IMR-90 (cell line): ENCODE data around the gene HS6ST3. TPM values are rescaled to one million over a fixed set of nuclear protein-coding genes. Genes with fewer than 3 reads are reported as not detected.

Experiments
- ATAC-seq: fragments of 200-7000 bp; cut with Tn5 transposase; 2 replicates; pipeline ENCODE4 v1.9.1; 2020; ENCODE audit warnings: low read depth, mild to moderate bottlenecking, moderate library complexity
- BruUV-seq: library from RNA; stranded (reverse); fragments of 400-500 nt; replicated peaks from 2 replicates; lab custom pipeline; 2021; lab: Mats Ljungman, UMichigan
- CTCF ChIA-PET: fragments of 300-600 bp; formaldehyde crosslinking; extraction: SDS; loops from one replicate; lab custom pipeline; 2021; ENCODE audit warnings: antibody characterized with exemption; lab: Yijun Ruan, JAX
- POLR2A ChIA-PET: fragments of 300-600 bp; sonication (Branson Sonifier 250); formaldehyde crosslinking; loops from one replicate; lab custom pipeline; 2022; ENCODE audit warnings: antibody characterized with exemption; ENCODE audit not compliant: unreplicated experiment; lab: Charles Lee
- DNase-seq: peaks from one replicate; pipeline ENCODE4 v3.0.0; 2013
- H2AFZ ChIP-seq: replicated peaks from 2 replicates; pipeline ENCODE3; 2013; ENCODE audit warnings: low read length, mild to moderate bottlenecking; ENCODE audit not compliant: poor library complexity
- H2AK5ac ChIP-seq: 2 replicates; pipeline ENCODE4 v1.6.1; 2013; ENCODE audit warnings: low read depth, low read length, inconsistent platforms
- H2AK9ac ChIP-seq: replicated peaks from 2 replicates; pipeline ENCODE3; 2013; ENCODE audit warnings: mild to moderate bottlenecking, low read depth, low read length, moderate library complexity; ENCODE audit not compliant: poor library complexity
- H2BK120ac ChIP-seq: 2 replicates; pipeline ENCODE4 v1.6.1; 2013; ENCODE audit warnings: low read depth, low read length, inconsistent platforms
- H2BK15ac ChIP-seq: 3 replicates; pipeline ENCODE4 v1.6.1; 2013; ENCODE audit warnings: low read depth, low read length, inconsistent platforms
- H2BK20ac ChIP-seq: 2 replicates; pipeline ENCODE4 v1.6.1; 2013; ENCODE audit warnings: low read depth, mild to moderate bottlenecking, inconsistent platforms, low read length, moderate library complexity
- H2BK5ac ChIP-seq: 2 replicates; pipeline ENCODE4 v1.6.1; 2013; ENCODE audit warnings: mild to moderate bottlenecking, low read depth, low read length, inconsistent platforms; ENCODE audit not compliant: poor library complexity, severe bottlenecking
- H3K14ac ChIP-seq: replicated peaks from 2 replicates; pipeline ENCODE4 v1.6.1; 2013; ENCODE audit warnings: low read depth, low read length, inconsistent platforms
- H3K18ac ChIP-seq: 2 replicates; pipeline ENCODE4 v1.6.1; 2013; ENCODE audit warnings: low read depth, low read length, control low read depth
- H3K23ac ChIP-seq: 2 replicates; pipeline ENCODE4 v1.6.1; 2013; ENCODE audit warnings: low read depth, low read length, inconsistent platforms
- H3K27ac ChIP-seq: 2 replicates; pipeline ENCODE4 v1.5.1; 2013; ENCODE audit warnings: mild to moderate bottlenecking, control low read depth, low read length; ENCODE audit not compliant: insufficient read depth
- H3K27me3 ChIP-seq: 2 replicates; pipeline ENCODE4 v1.6.1; 2013; ENCODE audit warnings: low read length; ENCODE audit not compliant: control insufficient read depth, insufficient read depth
- H3K36me3 ChIP-seq: 2 replicates; pipeline ENCODE4 v1.6.1; 2013; ENCODE audit warnings: low read length, mixed read lengths; ENCODE audit not compliant: control insufficient read depth, insufficient read depth
- H3K4ac ChIP-seq: 2 replicates; pipeline ENCODE4 v1.6.1; 2013; ENCODE audit warnings: low read depth, low read length, inconsistent platforms
- H3K4me1 ChIP-seq: 2 replicates; pipeline ENCODE4 v1.6.1; 2013; ENCODE audit warnings: low read length, mixed read lengths; ENCODE audit not compliant: control insufficient read depth, insufficient read depth
- H3K4me2 ChIP-seq: 2 replicates; pipeline ENCODE4 v1.6.1; 2013; ENCODE audit warnings: low read depth, mild to moderate bottlenecking, control low read depth, low read length, moderate library complexity
- H3K4me3 ChIP-seq: 2 replicates; pipeline ENCODE4 v1.5.1; 2013; ENCODE audit warnings: low read depth, mild to moderate bottlenecking, control low read depth, low read length, moderate library complexity; ENCODE audit not compliant: insufficient read depth
- H3K56ac ChIP-seq: 2 replicates; pipeline ENCODE4 v1.6.1; 2013; ENCODE audit warnings: low read length, inconsistent platforms; ENCODE audit not compliant: insufficient read depth; ENCODE audit errors: extremely low read depth
- H3K79me1 ChIP-seq, 2 experiments: 2 replicates each; pipeline ENCODE4 v1.6.1; 2013; ENCODE audit warnings: low read length in 2 of 2, inconsistent platforms in 1 of 2, low read depth in 1 of 2
- H3K9ac ChIP-seq: 2 replicates; pipeline ENCODE4 v1.6.1; 2013; ENCODE audit warnings: low read depth, low read length, control low read depth
- H3K9me1 ChIP-seq: 2 replicates; pipeline ENCODE4 v1.6.1; 2013; ENCODE audit warnings: low read length, inconsistent platforms; ENCODE audit not compliant: insufficient read depth
- H3K9me3 ChIP-seq: 2 replicates; pipeline ENCODE4 v1.6.1; 2013; ENCODE audit warnings: low read length; ENCODE audit not compliant: control insufficient read depth, insufficient read depth
- H4K20me1 ChIP-seq: 2 replicates; pipeline ENCODE4 v1.6.1; 2013; ENCODE audit warnings: low read length, inconsistent platforms; ENCODE audit not compliant: insufficient read depth
- H4K5ac ChIP-seq: 2 replicates; pipeline ENCODE4 v1.6.1; 2013; ENCODE audit warnings: mild to moderate bottlenecking, low read depth, low read length, control low read depth
- H4K8ac ChIP-seq, 2 experiments: 2 replicates each; pipeline ENCODE4 v1.6.1; 2013; ENCODE audit warnings: low read depth in 2 of 2, low read length in 2 of 2, control low read depth in 1 of 2, inconsistent platforms in 1 of 2
- H4K91ac ChIP-seq: 2 replicates; pipeline ENCODE4 v1.6.1; 2013; ENCODE audit warnings: low read depth, low read length, inconsistent platforms; ENCODE audit not compliant: insufficient read depth
- MAZ ChIP-seq: IDR thresholded peaks from 2 replicates; pipeline ENCODE4 v1.6.1; 2012; ENCODE audit warnings: low read depth, mild to moderate bottlenecking, low read length, improper control_type of control experiment, moderate library complexity, borderline replicate concordance
- POLR2A ChIP-seq: IDR thresholded peaks from 2 replicates; pipeline ENCODE4 v1.6.1; 2012; ENCODE audit warnings: mild to moderate bottlenecking, low read depth, low read length
- RFX5 ChIP-seq: IDR thresholded peaks from 2 replicates; pipeline ENCODE4 v1.8.0; 2012; ENCODE audit warnings: low read depth, mild to moderate bottlenecking, low read length, moderate library complexity
- WGBS, 2 experiments: methylation state at CpG; one replicate each; pipeline versions ENCODE4 v1.1.5 to v1.1.7; 2013; ENCODE audit warnings: missing lambda C conversion rate in 2 of 2; ENCODE audit not compliant: insufficient read length in 1 of 2; ENCODE audit errors: extremely low coverage in 2 of 2; 5-methylcytosine and 5-hydroxymethylcytosine counted together
- dilution Hi-C: fragments of 300-500 bp; cut with HindIII; formaldehyde crosslinking; loops from one replicate; pipeline ENCODE4 v1.14.3; 2018; ENCODE audit warnings: low sequenced_read_pairs; ENCODE audit not compliant: unreplicated experiment
- in situ Hi-C: fragments of 300-500 bp; cut with MboI; formaldehyde crosslinking; loops from 3 replicates; pipeline ENCODE4 v1.14.3; 2019; ENCODE audit warnings: low sequenced_read_pairs, inconsistent platforms, mixed read lengths
- intact Hi-C: fragments of 100-400 bp; cut with micrococcal nuclease; formaldehyde crosslinking; loops from 2 replicates; pipeline ENCODE4 v1.10.0; 2022
- polyA plus RNA-seq, 3 experiments: library from polyadenylated mRNA; depleted of rRNA; stranded (reverse); fragments of >200 nt; gene quantifications; 2 replicates each; pipeline ENCODE4 v1.2.3, GENCODE V29; 2012; ENCODE audit warnings: low replicate concordance in 1 of 3
- total RNA-seq: library from RNA; depleted of rRNA; stranded (reverse); fragments of >200 nt; gene quantifications from 2 replicates; pipeline ENCODE4 v1.2.3, GENCODE V29; 2012
- TF ChIP-seq, protein P1 (sequence below): fragments of 150-350 bp; IDR thresholded peaks from 2 replicates; pipeline ENCODE4 v1.6.1; 2016; ENCODE audit warnings: low read depth, mild to moderate bottlenecking, low read length, moderate library complexity, borderline replicate concordance

The HS6ST3 gene
- total and polyA plus RNA-seq, 2 of the 4 experiments (the other 2 are of a cell fraction) = not detected

- Histone ChIP-seq H2AK9ac (no peak overlapping the region), H2BK20ac (no peak overlapping the region), H3K9ac (no peak overlapping the region), H3K4ac (no peak overlapping the region), H3K27me3 (no peaks in the 10 kb centered on the region), H2AFZ (no peak overlapping the region), H2AK5ac (no peak overlapping the region), H3K23ac (no peak overlapping the region), H3K18ac (no peak overlapping the region), H3K4me3 (no peak overlapping the region), H3K56ac (no peak overlapping the region), H3K36me3 (no peaks in the 10 kb centered on the region), H3K9me1 (no peaks in the 10 kb centered on the region), H2BK5ac (no peak overlapping the region), H4K20me1 (no peaks in the 10 kb centered on the region), H2BK120ac (no peak overlapping the region), H2BK15ac (no peak overlapping the region), H3K4me1 (no peaks in the 10 kb centered on the region), H4K8ac (no peak overlapping the region), H3K27ac (no peak overlapping the region), H4K91ac (no peak overlapping the region), H3K4me2 (no peak overlapping the region), H3K9me3 (peaks cover 6% of the 10 kb centered on the region; the same call in 1 of the 2 replicates), H3K14ac (no peak overlapping the region), H4K5ac (no peak overlapping the region), H3K79me1 (no peaks in the 10 kb centered on the region)
- dilution Hi-C loops = no loop called here
- 19% methylated on average over 3 of the region's 5 CpGs; no CpG with 5 or more reads in 1 of the 2 experiments for WGBS, 2 experiments
- POLR2A ChIA-PET = no interaction called here
- in situ Hi-C loops = no loop called here
- CTCF ChIA-PET = no interaction called here
- TF ChIP-seq RFX5 (no peak), MAZ (no peak), POLR2A (no peak)
- TF ChIP-seq, protein P1, sequence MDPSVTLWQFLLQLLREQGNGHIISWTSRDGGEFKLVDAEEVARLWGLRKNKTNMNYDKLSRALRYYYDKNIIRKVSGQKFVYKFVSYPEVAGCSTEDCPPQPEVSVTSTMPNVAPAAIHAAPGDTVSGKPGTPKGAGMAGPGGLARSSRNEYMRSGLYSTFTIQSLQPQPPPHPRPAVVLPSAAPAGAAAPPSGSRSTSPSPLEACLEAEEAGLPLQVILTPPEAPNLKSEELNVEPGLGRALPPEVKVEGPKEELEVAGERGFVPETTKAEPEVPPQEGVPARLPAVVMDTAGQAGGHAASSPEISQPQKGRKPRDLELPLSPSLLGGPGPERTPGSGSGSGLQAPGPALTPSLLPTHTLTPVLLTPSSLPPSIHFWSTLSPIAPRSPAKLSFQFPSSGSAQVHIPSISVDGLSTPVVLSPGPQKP = no peak
- intact Hi-C loops = no loop called here
- ATAC-seq = no peak
- no peak for DNase-seq
- BruUV-seq = no TSS peak
These were observed 112.4 kb downstream of the HS6ST3 start for GRCh38 chr13:96202315-96202714.
